Dedifferentiated amniotic fluid mesenchymal stem cell (primary cell): Measurements from ENCODE around the gene COL4A1.

Experiments used
- DNase-seq: peaks from one replicate; pipeline ENCODE4 v3.0.0-alpha.2; 2016; ENCODE audit errors: extremely low spot score

Gene COL4A1

GRCh38 chr13:110197471-110197870 lies 109.5 kb downstream of the COL4A1 start:
- DNase-seq: no peak

- DNase-seq: no peak
Observed at GRCh38 chr13:110197026-110197425, 109.9 kb downstream of the COL4A1 start.

GRCh38 chr13:110195547-110196485 lies 111.1 kb downstream of the COL4A1 start:
- DNase-seq: no peak

GRCh38 chr13:110194451-110194850 lies 112.5 kb downstream of the COL4A1 start:
- no peak for DNase-seq

- no peak for DNase-seq
Observed at GRCh38 chr13:110193491-110193890, 113.5 kb downstream of the COL4A1 start.

GRCh38 chr13:110192472-110192871 lies 114.5 kb downstream of the COL4A1 start:
- DNase-seq: no peak

- DNase-seq: no peak
Observed at GRCh38 chr13:110187641-110188161, 119.3 kb downstream of the COL4A1 start.

GRCh38 chr13:110186231-110186855 lies 120.6 kb downstream of the COL4A1 start:
- DNase-seq: no peak

- DNase-seq: no peak
Observed at GRCh38 chr13:110185696-110186095, 121.3 kb downstream of the COL4A1 start.

- no peak for DNase-seq
Observed at GRCh38 chr13:110183910-110184309, 123.0 kb downstream of the COL4A1 start.

- no peak for DNase-seq
Observed at GRCh38 chr13:110182461-110182860, 124.5 kb downstream of the COL4A1 start.

GRCh38 chr13:110182003-110182402 lies 125.0 kb downstream of the COL4A1 start:
- DNase-seq: no peak

- no peak for DNase-seq
Observed at GRCh38 chr13:110179857-110180147, 127.2 kb downstream of the COL4A1 start.

GRCh38 chr13:110179116-110179856 lies 127.7 kb downstream of the COL4A1 start:
- DNase-seq: no peak

GRCh38 chr13:110177790-110178189 lies 129.2 kb downstream of the COL4A1 start:
- DNase-seq: no peak

GRCh38 chr13:110176431-110176830 lies 130.5 kb downstream of the COL4A1 start:
- no peak for DNase-seq

- no peak for DNase-seq
Observed at GRCh38 chr13:110173247-110173818, 133.6 kb downstream of the COL4A1 start.

- no peak for DNase-seq
Observed at GRCh38 chr13:110170882-110171281, 136.1 kb downstream of the COL4A1 start.

- no peak for DNase-seq
Observed at GRCh38 chr13:110170020-110170790, 136.8 kb downstream of the COL4A1 start.

GRCh38 chr13:110168999-110169933 lies 137.7 kb downstream of the COL4A1 start:
- DNase-seq: no peak
